Effector memory CD4-positive, alpha-beta T cell (primary cell): ENCODE measurements around the gene DNAH17.

ENCODE experiments used
- DNase-seq, 3 donors: peaks; one replicate each; pipeline ENCODE4 v3.0.0-alpha.2; 2020
- H3K27ac ChIP-seq: 2 replicates; pipeline ENCODE4 v1.7.0; 2013; ENCODE audit warnings: mild to moderate bottlenecking, low read length, moderate library complexity; ENCODE audit not compliant: insufficient read depth, poor library complexity, severe bottlenecking
- H3K27me3 ChIP-seq: replicated peaks from 2 replicates; pipeline ENCODE4 v1.7.0; 2013; ENCODE audit warnings: mild to moderate bottlenecking, low read length; ENCODE audit not compliant: insufficient read depth, control insufficient read depth, poor library complexity, severe bottlenecking
- H3K36me3 ChIP-seq: 2 replicates; pipeline ENCODE4 v1.7.0; 2013; ENCODE audit warnings: mild to moderate bottlenecking, low read length, moderate library complexity; ENCODE audit not compliant: control insufficient read depth, insufficient read depth
- H3K4me1 ChIP-seq: 2 replicates; pipeline ENCODE4 v1.7.0; 2013; ENCODE audit warnings: low read length, mild to moderate bottlenecking; ENCODE audit not compliant: control insufficient read depth, insufficient read depth, poor library complexity, severe bottlenecking
- H3K4me3 ChIP-seq: 2 replicates; pipeline ENCODE4 v1.7.0; 2013; ENCODE audit warnings: low read length, low read depth, mild to moderate bottlenecking; ENCODE audit not compliant: insufficient read depth, poor library complexity, severe bottlenecking
- H3K9me3 ChIP-seq: 2 replicates; pipeline ENCODE4 v1.7.0; 2013; ENCODE audit warnings: mild to moderate bottlenecking, low read length, moderate library complexity; ENCODE audit not compliant: control insufficient read depth

Gene DNAH17

DNA sequence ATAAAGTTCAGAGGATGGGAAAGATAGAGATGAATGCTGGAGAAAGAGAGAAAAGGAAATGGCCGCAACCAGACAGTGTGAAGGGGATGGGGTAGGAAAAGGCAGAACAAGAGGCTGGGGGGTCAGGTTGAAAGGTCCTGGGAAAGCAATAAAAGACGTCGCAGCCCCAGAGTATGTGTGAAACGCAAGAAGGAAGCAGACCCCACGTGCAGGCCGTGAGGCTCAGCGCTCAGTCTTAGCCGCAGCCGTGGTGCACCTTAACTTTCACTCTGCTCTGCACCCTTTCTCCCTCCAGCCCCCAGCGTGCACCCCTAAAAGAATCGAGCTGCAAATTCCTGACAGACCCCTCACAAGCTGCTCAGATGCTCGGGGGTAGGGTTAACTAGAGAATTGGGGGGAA, 1.9 kb downstream of the DNAH17 start:
- H3K36me3 ChIP-seq = no peaks in the 10 kb centered on the region
- H3K27ac ChIP-seq = no peak overlapping the region
- DNase-seq = no peak
- no peaks in the 10 kb centered on the region for H3K9me3 ChIP-seq
- no peaks in the 10 kb centered on the region for H3K4me1 ChIP-seq
- no peaks in the 10 kb centered on the region for H3K27me3 ChIP-seq
- H3K4me3 ChIP-seq = no peak overlapping the region

DNA sequence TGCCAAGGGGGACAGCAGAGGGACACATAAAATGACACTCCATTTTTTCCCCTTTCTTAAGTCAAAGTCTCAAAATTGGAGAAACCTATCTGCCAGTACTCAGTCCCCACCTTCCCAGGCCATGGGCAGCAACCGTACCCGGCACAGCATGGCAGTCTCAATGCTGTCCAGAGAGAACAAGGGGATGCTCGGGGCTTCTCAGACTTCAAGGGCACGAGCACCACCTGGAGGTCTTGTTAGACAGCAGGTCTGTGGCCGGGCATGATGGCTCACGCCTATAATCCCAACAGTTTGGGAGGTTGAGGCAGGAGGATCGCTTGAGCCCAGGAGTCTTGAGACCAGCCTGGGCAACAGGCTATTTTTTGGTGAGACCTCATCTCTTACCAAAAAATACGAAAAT, 3.2 kb downstream of the DNAH17 start:
- H3K27me3 ChIP-seq = no peaks in the 10 kb centered on the region
- H3K9me3 ChIP-seq = no peaks in the 10 kb centered on the region
- no peak for DNase-seq
- H3K27ac ChIP-seq = no peak overlapping the region
- H3K4me3 ChIP-seq = no peak overlapping the region
- no peaks in the 10 kb centered on the region for H3K36me3 ChIP-seq
- H3K4me1 ChIP-seq = no peaks in the 10 kb centered on the region

DNA sequence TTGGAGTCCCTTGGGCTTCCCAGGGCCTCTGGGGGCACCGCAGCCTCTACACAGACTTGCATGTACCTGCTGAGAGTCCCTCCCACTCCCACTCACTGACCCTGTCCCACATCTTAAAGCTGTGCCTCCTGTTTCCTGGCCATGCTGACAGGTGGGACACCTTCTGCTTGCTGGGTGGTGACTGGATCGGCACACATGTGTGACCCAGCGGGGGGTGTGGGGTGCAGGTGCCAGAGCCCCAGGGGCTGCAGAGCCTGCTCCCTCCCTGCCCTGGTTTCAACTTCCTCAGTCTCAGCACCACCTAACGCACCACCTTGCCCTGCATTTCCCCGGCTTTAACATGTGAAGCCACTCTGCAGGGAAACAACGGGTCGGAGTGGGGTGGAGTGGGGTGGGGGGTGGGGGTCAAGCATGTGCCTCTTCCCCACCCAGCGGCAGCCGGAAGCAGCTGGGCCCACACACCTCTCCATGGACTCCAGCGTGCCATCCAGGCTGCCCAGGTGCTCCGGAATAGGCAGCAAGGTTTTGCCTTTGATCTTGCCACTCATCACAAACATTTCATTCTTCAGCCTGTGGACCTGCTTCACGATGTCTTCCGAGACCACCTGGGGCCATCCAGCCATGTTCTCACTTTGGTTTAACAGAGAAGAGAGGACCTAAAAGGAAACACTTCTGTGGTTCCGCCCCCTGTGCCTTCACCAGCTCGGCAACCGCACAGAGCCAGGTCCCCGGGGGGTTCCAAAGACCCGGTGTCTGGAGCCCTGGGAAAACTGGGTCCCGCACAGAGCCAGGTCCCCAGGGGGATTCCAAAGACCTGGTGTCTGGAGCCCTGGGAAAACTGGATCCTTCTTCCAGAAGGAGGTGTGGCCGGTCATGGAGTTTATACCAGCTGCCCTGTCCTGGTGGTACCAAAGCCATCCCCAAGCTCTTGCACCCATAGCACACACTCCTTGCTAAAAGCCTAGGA, 4.7 kb downstream of the DNAH17 start:
- Histone ChIP-seq H3K27me3 (no peaks in the 10 kb centered on the region), H3K4me1 (no peaks in the 10 kb centered on the region), H3K4me3 (no peak overlapping the region), H3K36me3 (no peaks in the 10 kb centered on the region), H3K27ac (no peak overlapping the region), H3K9me3 (no peaks in the 10 kb centered on the region)
- no peak for DNase-seq

DNA sequence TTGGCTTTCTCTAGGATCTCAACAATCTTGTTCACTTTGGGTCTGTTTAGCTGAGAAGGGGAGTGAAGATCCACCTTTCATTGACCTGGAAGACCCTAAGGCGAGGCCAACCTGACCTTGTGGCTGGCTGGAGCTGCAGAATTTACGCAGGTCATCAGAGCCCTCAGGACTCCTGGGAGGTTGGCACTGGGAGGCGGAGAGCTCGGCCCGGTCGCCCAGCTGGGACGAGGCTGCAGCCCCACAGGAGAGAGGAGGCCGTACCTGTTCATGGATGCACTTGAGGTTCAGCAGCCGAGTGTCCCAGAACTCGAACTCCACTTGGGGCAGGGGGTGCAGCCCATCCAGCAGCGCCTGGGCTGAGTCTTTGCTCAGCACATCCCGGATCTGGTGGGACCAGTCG, 5.9 kb downstream of the DNAH17 start:
- H3K4me1 ChIP-seq = no peaks in the 10 kb centered on the region
- H3K36me3 ChIP-seq = no peaks in the 10 kb centered on the region
- no peaks in the 10 kb centered on the region for H3K9me3 ChIP-seq
- no peak for DNase-seq
- no peak overlapping the region for H3K4me3 ChIP-seq
- H3K27me3 ChIP-seq = no peaks in the 10 kb centered on the region
- no peak overlapping the region for H3K27ac ChIP-seq

DNA sequence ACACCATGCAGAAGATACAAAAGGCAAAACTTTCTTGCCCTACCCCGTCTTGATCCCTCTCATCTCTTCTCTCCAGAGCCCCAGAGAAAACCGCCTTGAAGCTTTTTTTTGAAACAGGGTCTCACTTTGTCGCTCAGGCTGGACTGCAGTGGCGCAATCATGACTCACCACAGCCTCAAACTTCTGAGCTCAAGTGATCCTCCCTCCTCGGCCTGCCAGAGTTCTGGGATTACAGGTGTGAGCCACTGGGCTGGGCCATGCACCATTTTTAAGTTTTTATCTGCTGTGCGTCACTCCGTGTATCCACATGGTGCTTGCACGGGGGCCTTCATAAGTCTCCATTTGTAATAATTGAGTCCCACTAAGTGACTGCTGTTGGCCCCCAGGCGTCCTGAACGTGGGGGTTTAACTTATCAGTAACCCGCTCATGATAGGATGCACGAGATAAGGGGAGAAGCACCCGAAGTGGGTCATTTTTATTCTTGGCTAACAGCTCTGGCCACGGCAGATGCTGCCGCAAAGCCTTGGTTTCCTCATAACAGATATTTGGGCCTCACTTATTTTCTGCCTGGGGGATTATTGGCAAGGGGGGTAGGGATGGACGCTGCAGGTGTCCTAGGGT, 8.6 kb downstream of the DNAH17 start:
- no peak for DNase-seq
- no peaks in the 10 kb centered on the region for H3K4me1 ChIP-seq
- no peaks in the 10 kb centered on the region for H3K27me3 ChIP-seq
- no peak overlapping the region for H3K27ac ChIP-seq
- H3K36me3 ChIP-seq = no peaks in the 10 kb centered on the region
- no peaks in the 10 kb centered on the region for H3K9me3 ChIP-seq
- no peak overlapping the region for H3K4me3 ChIP-seq

DNA sequence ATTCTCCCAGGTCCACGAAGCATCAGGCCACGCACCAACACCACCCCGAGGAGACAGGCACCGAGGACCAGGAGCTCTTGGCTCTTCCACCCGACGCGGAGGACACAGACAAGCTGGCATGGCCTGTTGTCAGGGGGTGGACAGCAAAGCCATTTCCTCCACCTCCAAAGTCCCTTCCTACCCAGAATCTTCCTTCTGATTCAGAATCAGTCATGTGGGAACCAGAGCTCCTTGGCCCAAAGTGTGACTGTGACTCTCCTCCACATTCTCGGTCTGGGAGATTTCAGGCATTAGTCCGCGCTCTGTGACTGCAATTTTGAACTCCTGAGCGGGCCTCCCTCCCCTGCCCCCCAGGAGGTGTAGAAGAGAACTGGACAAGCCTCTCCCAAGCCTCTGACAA, 9.2 kb downstream of the DNAH17 start:
- Histone ChIP-seq H3K9me3 (no peaks in the 10 kb centered on the region), H3K27me3 (no peaks in the 10 kb centered on the region), H3K36me3 (no peaks in the 10 kb centered on the region), H3K4me3 (no peak overlapping the region), H3K4me1 (no peaks in the 10 kb centered on the region), H3K27ac (no peak overlapping the region)
- DNase-seq = no peak

DNA sequence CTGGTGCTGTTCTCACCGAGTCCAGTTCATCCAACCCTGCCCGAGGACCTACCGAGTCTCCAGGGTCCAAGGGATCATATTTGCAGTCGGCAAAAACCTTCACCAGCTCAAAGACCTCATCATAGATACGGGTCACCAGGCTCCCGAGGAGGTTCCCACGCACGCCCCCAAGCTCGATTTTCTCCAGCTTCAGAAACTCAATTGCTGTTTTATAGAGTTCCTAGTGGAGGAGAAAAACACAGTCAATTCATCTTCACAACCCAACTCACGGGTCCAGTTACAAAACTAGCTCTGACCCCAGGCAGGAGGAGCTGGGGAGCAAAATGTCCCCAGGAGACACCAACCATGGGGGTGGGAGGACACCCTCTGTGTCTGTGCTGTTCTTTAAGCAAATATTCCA, 10.2 kb downstream of the DNAH17 start:
- H3K4me3 ChIP-seq = no peak overlapping the region
- H3K27me3 ChIP-seq = no peaks in the 10 kb centered on the region
- no peaks in the 10 kb centered on the region for H3K4me1 ChIP-seq
- no peak for DNase-seq
- H3K9me3 ChIP-seq = no peaks in the 10 kb centered on the region
- no peaks in the 10 kb centered on the region for H3K36me3 ChIP-seq
- H3K27ac ChIP-seq = no peak overlapping the region

DNA sequence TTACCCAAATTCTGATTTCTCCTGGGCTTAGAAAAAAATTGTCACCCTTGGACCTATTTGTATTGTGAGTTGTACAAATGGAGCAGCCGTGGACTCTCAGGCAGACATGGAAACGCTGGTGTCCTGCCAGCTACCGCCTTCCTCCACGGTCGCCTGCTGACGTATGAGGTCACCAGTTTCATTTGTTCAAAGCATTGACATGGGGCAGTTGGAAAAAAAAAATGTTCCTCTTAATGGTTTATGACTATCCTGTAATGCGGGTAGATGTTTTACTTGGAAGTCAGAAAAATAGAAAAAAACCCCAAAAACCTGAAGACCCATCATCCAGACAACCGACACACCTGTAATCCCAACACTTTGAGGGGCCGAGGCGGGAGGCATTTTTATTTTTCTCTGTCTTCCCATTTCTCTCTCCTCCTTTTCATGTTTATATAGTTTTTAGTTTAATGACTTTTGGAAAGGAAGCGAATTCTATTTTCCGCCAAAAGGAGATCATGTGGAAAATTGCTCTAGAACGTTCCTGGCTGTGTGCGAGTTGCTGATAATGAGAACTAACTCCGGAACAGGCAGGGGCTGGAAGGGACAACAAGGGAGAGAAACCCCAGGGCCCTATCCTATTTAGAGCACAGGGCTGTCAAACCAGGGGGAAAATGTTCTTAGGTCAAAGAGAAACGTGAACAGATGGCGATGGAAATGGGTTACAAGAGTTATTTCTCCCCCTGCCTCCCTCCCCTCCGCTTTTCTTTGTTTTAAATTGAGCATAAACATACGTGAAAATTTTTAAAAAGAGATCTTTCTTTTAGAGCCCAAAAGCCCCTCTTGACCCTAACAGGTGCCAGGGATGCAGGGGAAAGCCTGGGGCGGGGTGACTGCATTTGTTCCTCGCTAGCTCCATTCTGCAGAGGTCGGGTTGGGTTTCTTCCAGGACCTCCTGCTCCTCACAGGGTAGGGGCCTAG, 13.7 kb downstream of the DNAH17 start:
- H3K27me3 ChIP-seq = no peaks in the 10 kb centered on the region
- no peaks in the 10 kb centered on the region for H3K4me1 ChIP-seq
- no peaks in the 10 kb centered on the region for H3K36me3 ChIP-seq
- no peak overlapping the region for H3K27ac ChIP-seq
- no peaks in the 10 kb centered on the region for H3K9me3 ChIP-seq
- DNase-seq = no peak
- H3K4me3 ChIP-seq = no peak overlapping the region

DNA sequence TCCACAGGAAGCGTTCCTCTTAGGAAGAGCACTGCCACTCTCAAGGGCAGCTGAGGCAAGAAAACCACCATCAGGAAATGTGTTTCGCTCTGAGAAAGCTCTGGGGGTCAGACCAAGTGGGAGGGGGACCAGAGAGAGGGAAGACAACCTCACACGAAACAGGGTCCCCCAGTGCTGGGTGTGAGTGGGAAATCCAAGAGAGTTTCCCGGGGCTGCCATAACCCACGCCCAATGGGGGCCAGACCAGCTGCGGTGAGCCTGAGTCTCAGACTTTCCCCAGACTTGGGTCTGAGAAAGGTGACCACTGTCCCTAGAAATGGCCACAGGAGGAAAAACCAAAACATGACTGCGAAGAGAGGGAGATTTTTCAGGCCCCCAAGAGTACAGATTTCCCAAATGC, 14.5 kb downstream of the DNAH17 start:
- Histone ChIP-seq H3K27me3 (no peaks in the 10 kb centered on the region), H3K4me1 (no peaks in the 10 kb centered on the region), H3K4me3 (no peak overlapping the region), H3K27ac (no peak overlapping the region), H3K9me3 (no peaks in the 10 kb centered on the region), H3K36me3 (no peaks in the 10 kb centered on the region)
- DNase-seq = no peak
